22Rv1 (cell line): ENCODE measurements around the gene FBXO30.

Experiments used
- CTCF ChIP-seq: fragments of 450-650 bp; IDR thresholded peaks from 2 replicates; pipeline ENCODE4 v1.5.1; 2017; ENCODE audit warnings: mild to moderate bottlenecking
- ZFX ChIP-seq: fragments of 450-650 bp; IDR thresholded peaks from 2 replicates; pipeline ENCODE4 v1.6.1; 2017; ENCODE audit warnings: antibody characterized with exemption, borderline replicate concordance

- no peak for TF ChIP-seq CTCF
- no peak for TF ChIP-seq ZFX
These were observed 27.1 kb upstream of the FBXO30 start for GRCh38 chr6:145841668-145842067.
